ENCODE measurements around the gene THBD.

The THBD gene

DNA sequence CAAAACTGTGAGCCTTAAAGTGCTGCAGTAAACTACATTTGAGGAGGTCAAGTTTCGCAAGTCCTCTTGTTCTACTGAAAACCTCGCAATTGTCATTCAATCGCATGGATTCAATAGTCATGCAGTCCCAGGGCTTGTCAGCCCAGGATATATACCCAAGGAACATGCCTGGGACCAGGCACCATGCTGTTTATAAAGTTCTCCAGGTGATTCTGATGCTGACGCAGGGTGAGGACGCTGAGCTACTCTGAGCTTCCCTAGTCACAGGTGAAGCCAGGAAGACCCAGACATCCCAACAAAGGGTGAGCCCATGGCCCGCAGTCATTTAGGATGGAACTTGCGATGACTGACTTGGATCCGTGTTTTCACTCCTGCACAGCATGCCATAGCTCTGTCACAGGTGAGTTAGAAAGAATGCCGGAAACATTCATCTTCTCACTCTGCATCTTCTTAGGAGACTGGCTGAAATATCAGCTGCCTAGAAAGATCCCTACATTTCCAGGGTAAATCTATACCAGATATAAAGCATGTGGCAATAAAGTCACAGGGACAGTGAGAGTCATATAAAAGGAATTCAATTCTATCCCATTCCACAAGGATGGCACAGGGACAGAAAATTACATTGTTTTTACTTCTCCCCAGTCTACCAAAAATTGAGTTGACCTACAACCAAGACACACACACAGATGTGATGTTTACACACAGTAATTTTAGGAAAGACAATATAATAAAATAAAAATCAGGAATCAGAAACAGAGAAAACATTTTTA is 41.4 kb downstream of the THBD start:
- DNase-seq, result no peak

DNA sequence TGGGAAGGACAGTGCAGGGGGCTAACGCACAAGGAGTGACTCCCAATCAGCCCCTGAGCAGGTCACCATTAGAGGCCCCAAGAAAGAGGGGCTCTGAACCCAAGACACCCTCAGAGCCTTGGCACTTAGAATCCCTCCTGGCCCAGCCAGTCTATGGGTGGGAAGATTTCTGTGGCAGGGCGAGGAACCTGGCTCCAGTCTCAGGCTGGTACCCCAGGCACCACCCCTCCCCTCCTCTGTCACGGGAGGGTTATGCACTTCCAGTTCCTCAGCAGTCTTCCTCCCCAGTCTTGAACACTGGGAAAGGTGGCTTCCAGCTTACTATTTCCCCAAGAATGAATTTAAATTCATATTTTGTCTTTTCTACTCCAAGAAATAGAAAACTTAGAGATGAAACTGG is 42.0 kb downstream of the THBD start:
- no peak for DNase-seq

DNA sequence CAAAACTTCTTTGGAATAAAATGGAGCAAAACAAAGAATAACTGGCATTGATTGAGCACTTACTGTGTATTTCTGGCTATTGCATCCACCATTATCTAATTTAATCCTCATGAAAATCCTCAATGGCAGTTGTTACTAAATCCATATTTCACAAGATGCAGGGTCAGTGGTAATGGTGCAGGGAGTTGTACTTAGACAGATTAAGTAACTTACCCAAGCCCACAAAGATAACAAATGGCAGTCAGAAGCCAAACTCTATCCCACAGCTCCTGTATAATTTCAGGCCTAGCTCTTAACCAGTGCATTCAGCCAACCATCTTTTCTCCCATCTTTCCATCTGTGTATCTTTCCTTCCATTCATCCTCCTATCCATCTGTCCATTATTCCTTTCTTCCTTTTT is 43.7 kb downstream of the THBD start:
- DNase-seq, result no peak

DNA sequence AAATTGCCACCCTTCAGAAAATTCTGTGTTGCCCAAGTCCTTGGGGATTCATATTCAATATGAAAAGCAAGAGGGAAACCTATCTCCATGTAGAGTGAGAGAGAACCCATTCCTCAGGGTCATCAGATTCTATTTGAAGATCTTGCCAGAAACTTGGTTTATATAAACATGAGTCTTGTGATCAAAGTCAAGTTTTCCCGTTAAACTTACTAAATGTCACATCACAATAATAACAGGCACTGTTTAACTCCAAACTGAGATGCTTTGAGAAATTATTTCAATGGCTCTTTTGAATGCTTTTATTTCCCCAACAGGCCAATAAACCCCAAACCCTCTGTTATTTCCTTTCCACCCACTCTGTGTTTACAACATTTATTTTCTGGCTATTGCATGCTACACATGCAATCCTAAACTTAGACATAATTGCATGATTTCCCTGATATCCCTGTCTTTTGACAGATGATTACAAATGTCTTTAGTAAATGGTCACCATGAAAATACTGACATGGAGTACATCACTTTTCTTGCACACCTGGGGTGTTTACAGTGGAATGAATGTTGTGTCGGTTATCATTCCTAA is 45.5 kb downstream of the THBD start:
- DNase-seq, result no peak

DNA sequence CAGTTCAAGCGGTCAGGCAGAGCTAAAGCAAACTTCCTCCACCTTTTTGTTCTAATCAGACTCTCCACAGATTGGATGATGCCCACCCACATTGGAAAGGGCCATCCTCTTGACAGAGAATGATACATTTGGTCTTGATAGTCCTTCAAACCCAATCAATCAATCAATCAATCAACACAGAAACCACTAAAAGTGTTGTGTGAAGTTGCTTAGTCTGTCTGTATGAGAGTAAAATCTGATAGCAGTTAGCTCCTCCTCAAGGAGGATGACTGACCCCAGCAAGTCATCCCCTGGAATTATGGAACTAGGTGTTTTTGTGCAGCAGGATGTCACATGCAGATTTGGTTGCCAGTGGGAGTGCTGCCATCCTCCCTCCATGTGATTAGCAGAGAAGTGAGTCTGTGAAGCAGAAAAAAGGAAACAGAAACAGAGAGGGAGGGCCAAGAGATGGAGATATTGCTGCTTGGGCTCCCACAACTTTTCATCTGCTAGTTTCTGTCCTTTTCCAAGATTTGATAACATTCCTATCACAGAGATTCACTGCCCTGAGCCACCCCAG is 46.3 kb downstream of the THBD start:
- no peak for DNase-seq

DNA sequence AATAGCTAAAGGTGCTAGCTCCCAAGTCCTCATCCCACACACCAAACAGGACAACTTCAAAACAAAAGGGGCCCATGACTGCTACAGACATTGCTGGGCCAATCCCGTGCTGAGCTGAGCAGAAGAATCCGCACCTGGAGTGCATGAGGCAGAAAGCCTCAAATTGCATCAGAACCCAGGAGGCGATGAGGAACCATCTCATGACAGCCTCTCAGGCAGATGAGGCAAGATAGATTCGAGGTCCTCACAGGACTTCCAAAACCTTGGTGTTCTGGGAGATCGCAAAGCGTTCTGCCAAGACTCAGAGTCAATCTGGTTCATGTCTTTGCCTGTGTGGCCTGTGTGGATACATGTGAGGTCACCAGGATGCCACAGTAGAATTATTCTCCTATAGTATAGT is 47.2 kb downstream of the THBD start:
- no peak for DNase-seq

DNA sequence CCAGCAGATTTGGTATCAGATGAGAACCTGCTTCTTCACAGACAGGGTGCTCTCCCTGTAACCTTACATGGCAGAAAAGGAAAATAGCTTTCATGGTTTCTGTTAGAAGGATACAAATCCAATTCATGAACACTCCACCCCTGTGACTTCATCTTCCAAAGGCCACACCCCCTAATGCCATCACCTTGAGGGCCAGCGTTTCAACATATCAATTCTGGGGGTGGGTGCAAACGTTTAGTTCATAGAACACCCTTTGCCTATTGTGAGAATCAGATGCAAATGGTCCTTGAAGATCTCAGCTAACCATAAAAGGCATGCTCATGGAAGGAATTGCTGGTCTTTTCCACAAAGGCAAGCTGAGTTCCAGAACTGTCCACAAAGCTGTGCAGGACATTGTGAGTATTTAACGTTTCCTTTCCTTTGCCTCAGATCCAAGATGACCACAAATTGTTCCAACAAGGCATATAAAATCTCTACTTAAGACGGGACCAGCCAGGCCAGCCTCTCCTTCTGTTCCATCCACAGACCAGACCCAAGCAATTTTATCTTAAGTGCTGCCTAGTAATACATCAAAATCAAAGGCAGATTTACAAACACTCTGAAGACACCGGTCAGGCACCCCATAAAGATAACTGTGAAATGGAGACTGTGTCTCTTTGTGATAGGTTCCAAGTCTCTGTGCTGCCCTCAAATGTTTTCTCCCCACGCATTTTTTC is 49.1 kb downstream of the THBD start:
- no peak for DNase-seq

DNA sequence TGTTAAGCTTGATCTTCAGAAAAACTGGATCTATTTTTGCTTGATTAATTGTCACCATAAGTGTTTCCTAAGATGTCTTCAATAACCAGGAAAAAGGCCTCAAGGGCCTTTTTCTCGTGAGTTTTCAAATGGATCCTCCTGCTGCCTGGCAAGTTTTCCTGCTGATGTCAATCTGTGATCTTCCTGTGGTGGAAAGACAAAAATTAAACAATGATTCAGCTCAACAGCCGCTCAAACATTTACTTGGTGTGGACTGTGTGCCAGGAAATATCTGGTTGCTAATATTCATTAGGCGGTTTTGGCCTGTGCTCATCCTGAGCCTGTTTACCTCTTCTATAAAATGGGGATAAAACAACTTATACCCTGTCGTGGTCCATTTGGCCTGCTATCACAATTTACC is 49.7 kb downstream of the THBD start:
- no peak for DNase-seq

DNA sequence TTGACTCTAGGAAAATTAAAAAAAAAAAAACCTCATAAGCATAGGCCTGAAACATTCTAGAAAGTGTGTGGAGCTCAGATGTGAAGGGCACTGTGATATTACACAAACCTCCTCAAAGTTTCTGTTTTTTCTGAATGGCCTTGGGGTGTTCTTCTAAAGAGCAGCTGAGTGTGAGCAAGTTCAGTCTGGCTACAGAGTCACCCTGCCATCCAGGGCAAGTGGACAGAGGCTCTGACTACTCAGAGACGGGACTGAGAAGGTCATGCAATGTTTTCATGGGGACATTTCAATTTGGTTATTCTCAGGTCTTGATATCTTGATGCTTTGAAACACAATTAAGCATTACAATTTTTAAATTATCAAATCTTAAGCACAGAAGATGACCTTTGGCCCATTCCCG is 51.0 kb downstream of the THBD start:
- DNase-seq, result no peak

DNA sequence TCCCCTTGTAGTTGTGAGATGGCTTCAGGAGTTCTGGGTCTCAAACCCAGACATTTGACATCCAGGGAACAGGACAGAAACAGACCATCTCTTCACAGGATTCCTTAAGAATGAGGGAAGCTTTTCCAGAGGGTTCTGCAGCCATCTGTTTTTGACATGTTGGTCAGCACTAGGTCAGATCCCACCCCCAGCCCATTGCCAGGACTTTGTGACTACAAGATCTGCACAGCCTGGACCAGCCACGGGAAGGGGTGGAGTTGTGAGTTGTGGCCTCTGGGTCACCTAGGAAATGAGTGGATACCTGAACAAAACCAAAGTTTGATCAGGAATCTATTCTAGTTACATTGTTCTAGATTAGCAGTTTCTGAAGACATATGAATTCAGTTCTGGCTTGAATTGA is 53.5 kb downstream of the THBD start:
- DNase-seq, result no peak

Data from hippocampal formation (tissue), 2 donors.